GM21723 (cell line): ENCODE data around the gene DNM1.
A peak's percentile ranks its signal among the peaks of the same experiment; 100 is the strongest.

ENCODE experiments used
- ATAC-seq: cut with Tn5 transposase; IDR thresholded peaks from one replicate; pipeline ENCODE4 v1.9.1; 2021; ENCODE audit warnings: mild to moderate bottlenecking, moderate library complexity; ENCODE audit not compliant: unreplicated experiment

DNM1 gene

GRCh38 chr9:128203024-128203706 lies at the start of gene DNM1:
Gene DNM1 (plus strand): TSS chr9:128203379. CDS start chr9:128203471, 92 bp downstream.
- peak; percentile 76 for ATAC-seq

- ATAC-seq: no peak
Observed at GRCh38 chr9:128153947-128154695, 49.1 kb upstream of the DNM1 start.

- no peak for ATAC-seq
Observed at GRCh38 chr9:128155736-128156500, 47.3 kb upstream of the DNM1 start.

- peak; percentile 19 for ATAC-seq
Observed at GRCh38 chr9:128159522-128159783, 43.7 kb upstream of the DNM1 start.

- peak; percentile 78 for ATAC-seq
Observed at GRCh38 chr9:128159784-128160602, 43.2 kb upstream of the DNM1 start, which contains the start of gene BBLN. Gene BBLN (plus strand): TSS chr9:128160265. CDS start chr9:128160408, 143 bp downstream.

GRCh38 chr9:128160603-128160987 lies 42.6 kb upstream of the DNM1 start:
- peak; percentile 26 for ATAC-seq

- no peak for ATAC-seq
Observed at GRCh38 chr9:128161215-128161902, 41.8 kb upstream of the DNM1 start.

GRCh38 chr9:128162215-128163026 lies 40.8 kb upstream of the DNM1 start:
- ATAC-seq: no peak

GRCh38 chr9:128163027-128163515 lies 40.1 kb upstream of the DNM1 start:
- no peak for ATAC-seq

- ATAC-seq: no peak
Observed at GRCh38 chr9:128163523-128164306, 39.5 kb upstream of the DNM1 start.

GRCh38 chr9:128164307-128164885 lies 38.8 kb upstream of the DNM1 start:
- ATAC-seq: no peak

- ATAC-seq: no peak
Observed at GRCh38 chr9:128166169-128166568, 37.0 kb upstream of the DNM1 start.

- no peak for ATAC-seq
Observed at GRCh38 chr9:128167209-128167608, 36.0 kb upstream of the DNM1 start.

- no peak for ATAC-seq
Observed at GRCh38 chr9:128168731-128169308, 34.4 kb upstream of the DNM1 start.

- no peak for ATAC-seq
Observed at GRCh38 chr9:128169492-128169891, 33.7 kb upstream of the DNM1 start.

- no peak for ATAC-seq
Observed at GRCh38 chr9:128169925-128170324, 33.3 kb upstream of the DNM1 start.

GRCh38 chr9:128174062-128174461 lies 29.1 kb upstream of the DNM1 start:
- no peak for ATAC-seq

- no peak for ATAC-seq
Observed at GRCh38 chr9:128175102-128175563, 28.0 kb upstream of the DNM1 start.
